H9 (cell line): Measurements from ENCODE around the gene MAN1A1. TPM values are rescaled to one million over a fixed set of nuclear protein-coding genes. Genes with fewer than 3 reads are reported as not detected.

Experiments
- DNase-seq: peaks from one replicate; pipeline ENCODE4 v3.0.0-alpha.2; 2017
- H2AFZ ChIP-seq: one replicate; pipeline ENCODE4 v1.6.1; 2013; ENCODE audit warnings: mild to moderate bottlenecking, low read length, control low read depth, moderate library complexity
- H2AK5ac ChIP-seq: 2 replicates; pipeline ENCODE4 v1.6.1; 2013; ENCODE audit warnings: low read length, control low read depth, mixed read lengths; ENCODE audit not compliant: insufficient read length
- H2BK120ac ChIP-seq: one replicate; pipeline ENCODE4 v1.6.1; 2013; ENCODE audit warnings: low read depth, mild to moderate bottlenecking, low read length, control low read depth, inconsistent platforms; ENCODE audit not compliant: poor library complexity, severe bottlenecking
- H2BK12ac ChIP-seq: 2 replicates; pipeline ENCODE4 v1.6.1; 2013; ENCODE audit warnings: low read length, control low read depth, mixed read lengths, low read depth; ENCODE audit not compliant: insufficient read length
- H2BK15ac ChIP-seq: 2 replicates; pipeline ENCODE4 v1.6.1; 2013; ENCODE audit warnings: low read depth, low read length, control low read depth
- H2BK20ac ChIP-seq: one replicate; pipeline ENCODE4 v1.6.1; 2013; ENCODE audit warnings: low read depth, mild to moderate bottlenecking, low read length, control low read depth, inconsistent platforms; ENCODE audit not compliant: poor library complexity, severe bottlenecking
- H2BK5ac ChIP-seq: 2 replicates; pipeline ENCODE4 v1.6.1; 2013; ENCODE audit warnings: low read length, control low read depth, mixed read lengths; ENCODE audit not compliant: insufficient read length
- H3K14ac ChIP-seq: 2 replicates; pipeline ENCODE4 v1.6.1; 2013; ENCODE audit warnings: low read length, control low read depth; ENCODE audit not compliant: insufficient read depth
- H3K18ac ChIP-seq: 2 replicates; pipeline ENCODE4 v1.6.1; 2013; ENCODE audit warnings: low read depth, mild to moderate bottlenecking, mixed read lengths, low read length, control low read depth; ENCODE audit not compliant: insufficient read length
- H3K23ac ChIP-seq: 2 replicates; pipeline ENCODE4 v1.6.1; 2013; ENCODE audit warnings: low read length, control low read depth, mixed read lengths, low read depth; ENCODE audit not compliant: insufficient read length
- H3K23me2 ChIP-seq: 2 replicates; pipeline ENCODE4 v1.6.1; 2013; ENCODE audit warnings: low read depth, mild to moderate bottlenecking, mixed read lengths, low read length, control low read depth; ENCODE audit not compliant: insufficient read length, poor library complexity, severe bottlenecking
- H3K27ac ChIP-seq: 2 replicates; pipeline ENCODE4 v1.5.1; 2013; ENCODE audit warnings: low read length, control low read depth, mixed read lengths, low read depth; ENCODE audit not compliant: insufficient read length
- H3K27me3 ChIP-seq: 2 replicates; pipeline ENCODE4 v1.6.1; 2013; ENCODE audit warnings: low read length, control low read depth, inconsistent platforms; ENCODE audit not compliant: insufficient read depth
- H3K4ac ChIP-seq: 2 replicates; pipeline ENCODE4 v1.6.1; 2013; ENCODE audit warnings: low read depth, mild to moderate bottlenecking, control low read depth, inconsistent platforms, low read length, moderate library complexity
- H3K4me1 ChIP-seq: 2 replicates; pipeline ENCODE4 v1.6.1; 2013; ENCODE audit warnings: low read length, control low read depth, inconsistent platforms; ENCODE audit not compliant: insufficient read depth
- H3K4me2 ChIP-seq: 2 replicates; pipeline ENCODE4 v1.6.1; 2013; ENCODE audit warnings: low read length, control low read depth, mixed read lengths; ENCODE audit not compliant: insufficient read length, insufficient read depth
- H3K56ac ChIP-seq: 2 replicates; pipeline ENCODE4 v1.6.1; 2013; ENCODE audit warnings: low read depth, mild to moderate bottlenecking, mixed read lengths, low read length, control low read depth; ENCODE audit not compliant: insufficient read length
- H3K79me1 ChIP-seq: 2 replicates; pipeline ENCODE4 v1.6.1; 2013; ENCODE audit warnings: low read depth, mild to moderate bottlenecking, moderate library complexity, low read length, control low read depth, inconsistent platforms; ENCODE audit not compliant: insufficient read depth, poor library complexity, severe bottlenecking
- H3K79me2 ChIP-seq: 2 replicates; pipeline ENCODE4 v1.6.1; 2013; ENCODE audit warnings: low read length, control low read depth, inconsistent platforms; ENCODE audit not compliant: insufficient read depth
- H3K9ac ChIP-seq: 2 replicates; pipeline ENCODE4 v1.6.1; 2013; ENCODE audit warnings: low read length, control low read depth, mixed read lengths; ENCODE audit not compliant: insufficient read length; ENCODE audit errors: extremely low read depth
- H3K9me3 ChIP-seq: one replicate; pipeline ENCODE4 v1.6.1; 2013; ENCODE audit warnings: low read depth, low read length, inconsistent platforms; ENCODE audit not compliant: control insufficient read depth
- H3T11ph ChIP-seq: one replicate; pipeline ENCODE4 v1.6.1; 2013; ENCODE audit warnings: mild to moderate bottlenecking, low read length, control low read depth, inconsistent platforms
- H4K20me1 ChIP-seq: one replicate; pipeline ENCODE4 v1.6.1; 2013; ENCODE audit not compliant: control insufficient read depth, insufficient read length, insufficient read depth
- H4K5ac ChIP-seq: 2 replicates; pipeline ENCODE4 v1.6.1; 2013; ENCODE audit warnings: low read depth, mild to moderate bottlenecking, mixed read lengths, low read length, control low read depth; ENCODE audit not compliant: insufficient read length
- H4K8ac ChIP-seq: replicated peaks from 2 replicates; pipeline ENCODE4 v1.6.1; 2013; ENCODE audit warnings: low read length, control low read depth, mixed read lengths, low read depth; ENCODE audit not compliant: insufficient read length
- H4K91ac ChIP-seq: 2 replicates; pipeline ENCODE4 v1.6.1; 2013; ENCODE audit warnings: low read depth, mild to moderate bottlenecking, moderate library complexity, mixed read lengths, low read length, control low read depth; ENCODE audit not compliant: insufficient read length
- H3K27ac Mint-ChIP-seq, 3 experiments: 2 replicates in 2 of 3; 3 replicates in 1 of 3; pipeline ENCODE4 v1.8.0; 2020 to 2021; ENCODE audit warnings: mixed read lengths in 3 of 3, mild to moderate bottlenecking in 1 of 3, moderate library complexity in 1 of 3
- H3K27me3 Mint-ChIP-seq: 2 replicates; pipeline ENCODE4 v1.8.0; 2021; ENCODE audit warnings: low read depth, mild to moderate bottlenecking, moderate library complexity, mixed read lengths
- H3K36me3 Mint-ChIP-seq, 3 experiments: 2 replicates in 2 of 3; 3 replicates in 1 of 3; pipeline ENCODE4 v1.8.0; 2020 to 2021; ENCODE audit warnings: low read depth in 3 of 3, mixed read lengths in 3 of 3; ENCODE audit not compliant: insufficient read depth in 1 of 3
- H3K4me1 Mint-ChIP-seq, 2 experiments: 2 replicates each; pipeline ENCODE4 v1.8.0; 2020; ENCODE audit warnings: mixed read lengths in 2 of 2
- H3K4me3 Mint-ChIP-seq, 2 experiments: 2 replicates in 1 of 2; 3 replicates in 1 of 2; pipeline ENCODE4 v1.8.0; 2020 to 2021; ENCODE audit warnings: mild to moderate bottlenecking in 2 of 2, mixed read lengths in 2 of 2, moderate library complexity in 1 of 2
- H3K9me3 Mint-ChIP-seq, 2 experiments: 2 replicates in 1 of 2; 3 replicates in 1 of 2; pipeline ENCODE4 v1.8.0; 2020; ENCODE audit warnings: mild to moderate bottlenecking in 2 of 2, mixed read lengths in 2 of 2, moderate library complexity in 1 of 2
- CTCF ChIP-seq: fragments of 200-600 bp; sonication (generic); conservative IDR thresholded peaks from 3 replicates; pipeline ENCODE4 v1.8.0; 2021; ENCODE audit warnings: antibody characterized with exemption, mild to moderate bottlenecking
- WGBS: extraction: QIAGEN DNeasy Blood & Tissue Kit; methylation state at CpG from one replicate; pipeline ENCODE4 v1.1.7; 2013; ENCODE audit warnings: missing lambda C conversion rate, low lambda C conversion rate, mixed read lengths; ENCODE audit not compliant: insufficient read length; ENCODE audit errors: extremely low coverage; 5-methylcytosine and 5-hydroxymethylcytosine counted together
- total RNA-seq: library from RNA; stranded (reverse); gene quantifications from 2 replicates; pipeline ENCODE4 v1.2.1, GENCODE V29; 2021

The MAN1A1 gene
- total RNA-seq, 1 experiment from 2014 or later = 1.6 TPM

GRCh38 chr6:119182875-119183274 lies 166.7 kb downstream of the MAN1A1 start:
- Histone ChIP-seq H3K23me2 (no peaks in the 10 kb centered on the region), H3T11ph (no peak overlapping the region), H3K79me2 (no peaks in the 10 kb centered on the region), H4K20me1 (no peaks in the 10 kb centered on the region), H3K23ac (no peak overlapping the region), H3K9me3 (no peaks in the 10 kb centered on the region), H2AK5ac (no peak overlapping the region), H3K27me3 (no peaks in the 10 kb centered on the region), H3K14ac (no peak overlapping the region), H4K91ac (no peak overlapping the region), H2BK12ac (no peak overlapping the region), H2BK120ac (no peak overlapping the region), H2BK5ac (no peak overlapping the region), H3K56ac (no peak overlapping the region), H2AFZ (no peak overlapping the region), H3K27ac (no peak overlapping the region), H3K4ac (no peak overlapping the region), H3K18ac (no peak overlapping the region), H3K4me2 (no peak overlapping the region), H4K5ac (no peak overlapping the region), H3K9ac (no peak overlapping the region), H4K8ac (no peak overlapping the region), H2BK15ac (no peak overlapping the region), H3K79me1 (no peaks in the 10 kb centered on the region), H3K4me1 (no peaks in the 10 kb centered on the region; the same call in 1 of the 2 replicates), H2BK20ac (no peak overlapping the region)
- no peak for TF ChIP-seq CTCF
- H3K36me3 Mint-ChIP-seq = peaks cover 2 to 5% (median 3%) of the 10 kb centered on the region in 3 experiments; a peak in 4 of 7 replicates
- H3K9me3 Mint-ChIP-seq = no peaks in the 10 kb centered on the region
- no peak overlapping the region for H3K4me3 Mint-ChIP-seq
- no peak for DNase-seq
- peaks cover 11 to 14% of the 10 kb centered on the region in 2 experiments for H3K4me1 Mint-ChIP-seq
- no peaks in the 10 kb centered on the region for H3K27me3 Mint-ChIP-seq
- WGBS = no CpG with 5 or more reads among the region's 2 CpGs
- H3K27ac Mint-ChIP-seq = no peak overlapping the region
